Mucosa of rectum (tissue), 2 donors: Measurements from ENCODE around the gene USP36.

Experiments used
- H3K27ac ChIP-seq, 2 donors: one replicate each; pipeline ENCODE4 v1.7.0; 2013; ENCODE audit warnings: inconsistent platforms in 2 of 2, low read depth in 2 of 2, low read length in 2 of 2
- H3K27me3 ChIP-seq, 2 donors: one replicate each; pipeline ENCODE4 v1.7.0; 2013; ENCODE audit warnings: low read length in 2 of 2; ENCODE audit not compliant: control insufficient read depth in 2 of 2, insufficient read depth in 2 of 2
- H3K36me3 ChIP-seq, 2 donors: one replicate each; pipeline ENCODE4 v1.7.0; 2013; ENCODE audit warnings: low read length in 2 of 2; ENCODE audit not compliant: control insufficient read depth in 2 of 2, insufficient read depth in 2 of 2
- H3K4me1 ChIP-seq, 2 donors: one replicate each; pipeline ENCODE4 v1.7.0; 2013; ENCODE audit warnings: low read length in 2 of 2, mild to moderate bottlenecking in 1 of 2; ENCODE audit not compliant: control insufficient read depth in 2 of 2, insufficient read depth in 2 of 2
- H3K4me3 ChIP-seq, 2 donors: one replicate each; pipeline ENCODE4 v1.7.0; 2013; ENCODE audit warnings: low read length in 2 of 2
- H3K9ac ChIP-seq, 2 donors: one replicate each; pipeline ENCODE4 v1.7.0; 2013; ENCODE audit warnings: low read length in 2 of 2, low read depth in 1 of 2, mild to moderate bottlenecking in 1 of 2
- H3K9me3 ChIP-seq, 2 donors: one replicate each; pipeline ENCODE4 v1.7.0; 2013; ENCODE audit warnings: low read length in 2 of 2; ENCODE audit not compliant: control insufficient read depth in 2 of 2
- donor health status: healthy.
- donor health status: Normal muscosa, but diverticular disease.

USP36 gene

DNA sequence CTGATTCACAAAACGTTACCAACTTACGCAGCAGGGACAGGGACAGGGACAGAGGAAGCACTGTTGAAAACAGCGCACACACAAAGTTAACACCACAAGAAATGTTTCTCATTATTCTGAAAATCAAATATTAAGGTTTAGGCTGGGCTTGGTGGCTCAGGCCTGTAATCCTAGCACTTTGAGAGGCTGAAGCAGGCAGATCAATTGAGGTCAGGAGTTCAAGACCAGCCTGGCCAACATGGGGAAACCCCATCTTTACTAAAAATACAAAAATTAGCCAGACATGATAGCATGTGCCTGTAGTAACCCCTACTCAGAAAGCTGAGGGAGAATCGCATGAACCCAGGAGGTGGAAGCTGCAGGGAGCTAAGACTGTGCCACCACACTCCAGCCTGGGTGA lies 62.7 kb downstream of the USP36 start:
- Histone ChIP-seq H3K4me1 (peaks cover 11 to 16% of the 10 kb centered on the region in 2 donors), H3K9me3 (no peaks in the 10 kb centered on the region), H3K36me3 (no peaks in the 10 kb centered on the region), H3K27me3 (no peaks in the 10 kb centered on the region), H3K9ac (no peak overlapping the region), H3K27ac (no peak overlapping the region), H3K4me3 (no peak overlapping the region)

DNA sequence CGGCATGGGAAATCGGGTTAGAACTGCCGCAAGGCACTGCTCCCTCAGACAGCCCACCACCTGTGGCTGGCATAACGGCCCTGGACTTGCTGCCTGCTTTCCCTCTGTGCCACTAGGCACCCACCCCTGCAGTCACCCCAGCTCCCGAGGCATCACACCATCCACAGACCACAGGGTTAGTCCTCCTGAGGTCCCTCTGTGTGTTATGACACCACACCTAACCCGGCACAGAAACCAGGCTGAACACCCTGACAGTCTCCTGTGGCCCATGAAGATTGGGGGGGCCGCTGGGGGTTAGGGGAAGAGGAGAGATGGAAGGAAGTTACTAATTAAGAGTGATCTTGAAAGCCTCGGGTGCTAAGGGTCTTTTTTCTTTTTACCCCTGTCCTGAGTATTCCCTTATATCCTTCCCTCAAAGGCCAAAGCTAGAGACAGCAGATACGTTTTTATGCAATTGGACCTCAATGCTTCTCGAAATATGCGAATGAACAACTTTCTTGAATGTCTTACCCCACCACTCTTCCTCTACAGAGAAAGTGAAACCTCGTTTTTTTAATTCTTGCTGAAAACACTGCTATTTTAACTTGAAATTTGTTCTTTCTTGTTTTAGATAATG lies 65.5 kb downstream of the USP36 start:
- peak overlapping the region; percentile 45 to 57 for H3K9ac ChIP-seq
- peaks cover 6 to 7% of the 10 kb centered on the region in 2 donors for H3K4me1 ChIP-seq
- H3K4me3 ChIP-seq = peak overlapping the region; percentile 43 to 51
- H3K9me3 ChIP-seq = no peaks in the 10 kb centered on the region
- H3K27me3 ChIP-seq = no peaks in the 10 kb centered on the region
- no peaks in the 10 kb centered on the region for H3K36me3 ChIP-seq
- peak overlapping the region; percentile 75 to 82 for H3K27ac ChIP-seq

DNA sequence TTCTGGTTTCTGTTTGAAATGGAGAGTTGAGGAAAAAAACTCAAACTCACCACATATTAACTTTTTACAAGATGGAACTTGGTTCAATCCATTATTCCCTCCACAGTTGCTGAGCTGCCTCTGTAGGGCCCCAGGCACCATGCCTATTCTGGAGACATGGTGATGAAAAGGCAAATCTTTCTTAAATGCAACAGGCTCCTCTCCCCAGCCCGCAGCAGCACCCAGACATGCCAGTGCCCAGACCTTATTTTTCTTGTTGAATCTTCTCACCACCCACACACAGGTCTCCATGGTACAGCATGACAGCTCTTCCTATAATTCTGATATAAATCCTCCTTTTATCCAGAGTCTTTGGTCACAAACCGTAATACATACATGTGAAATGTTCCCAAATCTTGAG lies 66.2 kb downstream of the USP36 start:
- H3K9me3 ChIP-seq = no peaks in the 10 kb centered on the region
- H3K9ac ChIP-seq = peak overlapping the region; percentile 45 to 57
- H3K27ac ChIP-seq = peak overlapping the region; percentile 75 to 82
- H3K4me3 ChIP-seq = peak overlapping the region in 1 of 2 donors; percentile 51
- H3K36me3 ChIP-seq = no peaks in the 10 kb centered on the region
- peaks cover under 1 to 1% of the 10 kb centered on the region in 2 donors for H3K4me1 ChIP-seq
- no peaks in the 10 kb centered on the region for H3K27me3 ChIP-seq

DNA sequence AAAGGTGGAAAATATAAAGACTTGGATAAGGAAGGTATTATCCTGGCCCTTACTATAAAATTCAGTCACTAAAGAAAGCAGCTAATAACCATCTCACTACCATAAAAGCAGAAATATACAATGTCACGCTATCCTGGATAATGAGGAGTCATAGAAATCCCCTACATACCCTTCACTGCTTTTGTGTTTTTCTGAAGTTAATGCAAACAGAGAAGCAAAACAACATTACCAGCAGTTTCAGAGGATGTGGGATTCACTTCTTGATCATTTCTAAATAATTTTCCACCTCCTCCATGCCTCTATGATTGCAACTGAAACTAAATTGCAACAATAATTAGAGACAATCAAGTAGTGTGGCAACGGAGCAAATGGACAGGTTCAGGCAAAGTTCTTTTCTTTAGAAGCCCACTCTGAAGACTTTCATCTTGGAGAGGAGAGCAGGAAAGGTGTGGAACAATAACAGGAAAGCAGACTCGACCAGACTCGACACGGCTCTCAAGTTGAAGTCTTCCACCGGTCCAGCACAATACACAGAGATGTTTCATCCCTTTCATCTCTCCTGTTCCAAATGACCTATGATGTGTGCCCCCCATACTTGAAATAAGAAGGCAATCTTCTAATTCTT lies 68.7 kb downstream of the USP36 start:
- no peaks in the 10 kb centered on the region for H3K9me3 ChIP-seq
- H3K27ac ChIP-seq = peak overlapping the region in 1 of 2 donors; percentile 6
- H3K36me3 ChIP-seq = no peaks in the 10 kb centered on the region
- peaks cover 0 to 4% of the 10 kb centered on the region in 2 donors for H3K4me1 ChIP-seq
- H3K27me3 ChIP-seq = no peaks in the 10 kb centered on the region
- no peak overlapping the region for H3K4me3 ChIP-seq
- no peak overlapping the region for H3K9ac ChIP-seq

DNA sequence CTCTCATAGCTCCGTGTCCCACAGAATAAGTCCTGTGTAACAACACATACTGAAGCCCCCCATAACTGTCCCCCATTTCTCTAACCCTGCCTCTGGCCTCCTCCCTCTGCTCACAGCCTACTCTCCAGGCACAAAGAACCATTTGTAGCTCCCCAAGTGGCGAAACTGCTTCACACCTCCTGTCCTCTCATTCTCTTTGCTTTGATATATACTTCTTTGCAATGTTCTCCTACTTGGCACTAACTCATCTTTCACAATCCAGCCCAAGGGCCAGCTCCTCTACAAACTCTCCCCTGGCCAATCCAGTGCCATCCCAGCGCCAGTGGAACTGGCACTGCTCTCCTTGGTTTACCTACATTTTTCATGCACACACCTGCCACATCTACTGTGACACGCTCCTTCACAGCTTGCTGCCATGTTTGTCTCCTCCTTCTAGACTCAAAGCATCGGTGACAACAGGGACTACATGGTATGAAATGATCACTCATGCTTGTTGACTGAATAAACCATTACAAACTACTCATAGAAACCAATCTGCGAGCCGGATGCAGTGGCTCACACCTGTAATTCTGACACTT lies 71.3 kb downstream of the USP36 start:
- Histone ChIP-seq H3K27me3 (no peaks in the 10 kb centered on the region), H3K9me3 (no peaks in the 10 kb centered on the region), H3K27ac (no peak overlapping the region), H3K4me3 (no peak overlapping the region), H3K9ac (no peak overlapping the region), H3K4me1 (peaks cover 4% of the 10 kb centered on the region in 2 donors), H3K36me3 (no peaks in the 10 kb centered on the region)

DNA sequence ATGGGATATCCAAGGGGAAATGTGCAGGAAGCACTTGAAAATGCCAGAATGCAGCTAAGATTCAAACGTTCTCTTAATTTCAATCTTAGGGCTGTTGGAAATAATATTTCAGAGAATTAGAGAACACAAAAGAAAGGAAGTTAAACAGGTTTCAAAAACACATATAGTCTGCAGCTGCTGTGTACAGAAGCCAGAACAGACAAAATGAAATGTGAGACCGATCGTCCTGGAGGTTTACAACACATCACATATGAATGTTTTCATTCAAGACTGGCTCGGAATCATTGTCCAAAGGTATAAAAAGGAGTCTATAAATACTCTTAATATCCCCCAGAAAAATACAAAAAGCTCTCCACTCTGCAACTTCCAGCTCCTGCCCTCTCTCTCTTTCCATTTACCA lies 72.8 kb downstream of the USP36 start:
- Histone ChIP-seq H3K36me3 (no peaks in the 10 kb centered on the region), H3K9me3 (no peaks in the 10 kb centered on the region), H3K27ac (no peak overlapping the region), H3K4me3 (no peak overlapping the region), H3K9ac (no peak overlapping the region), H3K4me1 (peaks cover 4% of the 10 kb centered on the region in 2 donors), H3K27me3 (no peaks in the 10 kb centered on the region)

DNA sequence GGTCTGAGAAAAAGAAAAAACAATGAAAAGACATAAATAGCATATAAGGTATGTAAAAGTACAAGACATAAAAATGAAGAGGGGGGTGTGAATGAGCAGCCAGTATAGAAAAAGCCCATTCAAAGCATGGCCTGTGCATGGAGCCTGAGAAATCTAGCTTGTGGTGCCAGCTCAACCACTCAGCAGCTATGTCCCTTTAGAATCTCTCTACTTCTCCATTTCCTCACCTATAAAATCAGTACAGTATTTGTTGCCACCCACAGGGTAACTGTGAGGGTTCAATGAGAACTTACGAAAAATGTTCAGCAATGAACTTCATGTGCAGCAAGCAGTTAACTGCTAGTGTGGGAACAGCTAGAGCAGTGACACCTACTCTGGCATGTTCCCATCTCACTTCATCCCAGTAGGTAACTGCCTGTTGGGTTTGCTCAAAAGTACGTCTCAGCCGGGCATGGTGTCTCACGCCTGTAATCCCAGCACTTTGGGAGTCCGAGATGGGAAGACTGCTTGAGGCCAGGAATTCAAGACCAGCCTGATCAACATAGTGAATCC lies 73.8 kb downstream of the USP36 start:
- Histone ChIP-seq H3K9ac (no peak overlapping the region), H3K4me1 (peaks cover 4 to 10% of the 10 kb centered on the region in 2 donors), H3K27ac (no peak overlapping the region), H3K4me3 (no peak overlapping the region), H3K36me3 (no peaks in the 10 kb centered on the region), H3K27me3 (no peaks in the 10 kb centered on the region), H3K9me3 (no peaks in the 10 kb centered on the region)

DNA sequence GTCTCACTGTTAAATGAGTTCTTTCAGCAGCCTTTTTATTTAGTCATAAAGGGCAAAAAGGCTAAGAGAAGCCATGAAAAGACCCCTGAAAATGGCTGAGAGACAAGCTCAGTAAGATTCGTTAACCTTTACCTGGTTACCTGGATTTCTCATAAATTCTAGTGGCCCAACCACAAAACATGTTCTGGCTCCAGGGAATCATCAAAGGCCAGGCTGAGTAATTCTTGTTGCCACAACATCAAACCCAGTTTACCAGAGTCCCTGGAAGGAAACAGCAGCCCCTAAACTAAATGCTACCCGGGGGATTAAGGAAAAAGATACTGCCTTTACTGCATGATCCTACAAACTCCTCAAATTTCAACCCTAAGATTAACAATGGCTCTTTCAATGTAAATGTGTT lies 74.4 kb downstream of the USP36 start:
- no peaks in the 10 kb centered on the region for H3K27me3 ChIP-seq
- H3K4me1 ChIP-seq = peaks cover 4 to 10% of the 10 kb centered on the region in 2 donors
- H3K36me3 ChIP-seq = no peaks in the 10 kb centered on the region
- no peak overlapping the region for H3K9ac ChIP-seq
- no peak overlapping the region for H3K27ac ChIP-seq
- H3K4me3 ChIP-seq = no peak overlapping the region
- no peaks in the 10 kb centered on the region for H3K9me3 ChIP-seq

DNA sequence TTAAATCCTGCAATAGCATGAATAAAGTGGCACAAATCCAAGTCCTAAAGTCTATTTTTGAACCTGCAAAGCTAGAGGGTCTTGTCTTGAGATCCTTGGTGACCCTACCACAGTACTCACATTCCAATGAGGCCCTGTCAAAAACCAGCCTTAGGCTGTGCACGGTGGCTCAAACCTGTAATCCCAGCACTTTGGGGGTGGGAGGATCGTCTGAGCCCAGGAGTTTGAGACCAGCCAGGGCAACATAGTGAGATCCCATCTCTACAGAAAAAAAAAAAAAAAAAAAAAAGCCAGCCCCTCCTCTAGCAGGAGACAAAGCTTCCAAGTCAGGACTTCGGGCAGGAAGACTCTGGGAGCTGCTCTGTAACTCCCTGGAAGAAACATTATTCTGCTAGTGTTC lies 74.8 kb downstream of the USP36 start:
- Histone ChIP-seq H3K4me1 (peaks cover 4 to 10% of the 10 kb centered on the region in 2 donors), H3K27ac (no peak overlapping the region)

DNA sequence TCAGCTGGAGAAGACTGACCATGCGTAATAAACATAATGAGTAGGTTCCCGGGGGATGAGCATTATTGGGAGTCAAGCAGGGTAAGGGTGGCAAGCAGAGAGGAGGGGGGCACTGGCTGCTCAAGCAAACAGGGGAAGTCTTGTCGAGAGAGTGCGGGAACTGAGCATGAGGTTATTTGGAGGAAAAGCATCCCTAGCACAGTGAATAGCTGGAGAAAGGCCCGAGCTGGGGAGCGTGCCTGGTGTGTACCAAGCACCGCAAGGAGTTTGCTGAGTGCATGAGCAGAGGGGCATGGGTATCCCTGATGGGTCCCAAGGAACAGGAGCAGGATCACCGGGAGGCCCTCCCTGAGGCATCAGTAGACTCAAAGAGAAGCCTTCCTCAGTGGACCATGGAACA lies 75.7 kb downstream of the USP36 start:
- Histone ChIP-seq H3K4me1 (peaks cover 6 to 10% of the 10 kb centered on the region in 2 donors), H3K27ac (no peak overlapping the region), H3K9ac (no peak overlapping the region), H3K9me3 (no peaks in the 10 kb centered on the region), H3K27me3 (no peaks in the 10 kb centered on the region), H3K4me3 (no peak overlapping the region), H3K36me3 (no peaks in the 10 kb centered on the region)

More for the DNA sequence above, 74.8 kb downstream of the USP36 start:
- no peaks in the 10 kb centered on the region for H3K36me3 ChIP-seq
- H3K9ac ChIP-seq = no peak overlapping the region
- H3K9me3 ChIP-seq = no peaks in the 10 kb centered on the region
- no peak overlapping the region for H3K4me3 ChIP-seq
- no peaks in the 10 kb centered on the region for H3K27me3 ChIP-seq
